Lung (tissue), 12 donors: ENCODE results near the gene ZBED2. TPM values are rescaled to one million over a fixed set of nuclear protein-coding genes. Genes with fewer than 3 reads are reported as not detected.

ENCODE experiments used
- ATAC-seq: fragments of 200-7000 bp; cut with Tn5 transposase; one replicate; pipeline ENCODE4 v1.9.1; 2020; ENCODE audit warnings: moderate number of reproducible peaks; ENCODE audit not compliant: insufficient read depth, low FRiP score
- DNase-seq, 3 donors: peaks; one replicate each; pipeline ENCODE4 v3.0.0-alpha.2; 2013 to 2017
- H3K27ac ChIP-seq, 2 donors: one replicate each; pipeline ENCODE4 v1.5.1; 2013; ENCODE audit warnings: mild to moderate bottlenecking in 2 of 2, moderate library complexity in 2 of 2, control low read depth in 1 of 2, inconsistent platforms in 1 of 2, low read depth in 1 of 2, low read length in 1 of 2
- H3K27me3 ChIP-seq, 3 donors: one replicate each; pipeline ENCODE4 v1.5.1; 2013; ENCODE audit warnings: low read length in 2 of 3; ENCODE audit not compliant: control insufficient read depth in 3 of 3, insufficient read depth in 3 of 3
- H3K36me3 ChIP-seq, 4 donors: one replicate each; pipeline ENCODE4 v1.5.1; 2013; ENCODE audit warnings: low read length in 4 of 4, mild to moderate bottlenecking in 1 of 4, moderate library complexity in 1 of 4; ENCODE audit not compliant: control insufficient read depth in 4 of 4, insufficient read depth in 4 of 4
- H3K4me1 ChIP-seq, 5 donors: one replicate each; pipeline ENCODE4 v1.5.1; 2013; ENCODE audit warnings: low read length in 5 of 5, mild to moderate bottlenecking in 2 of 5, moderate library complexity in 1 of 5; ENCODE audit not compliant: control insufficient read depth in 5 of 5, insufficient read depth in 5 of 5
- H3K4me3 ChIP-seq: one replicate; pipeline ENCODE4 v1.5.1; 2013; ENCODE audit warnings: mild to moderate bottlenecking, control low read depth, moderate library complexity
- H3K9ac ChIP-seq, 2 donors: one replicate each; pipeline ENCODE4 v1.5.1; 2013; ENCODE audit warnings: low read length in 2 of 2, control low read depth in 1 of 2; ENCODE audit not compliant: insufficient read depth in 1 of 2
- H3K9me3 ChIP-seq, 4 donors: one replicate each; pipeline ENCODE4 v1.5.1; 2013; ENCODE audit warnings: low read length in 3 of 4, mild to moderate bottlenecking in 1 of 4, moderate library complexity in 1 of 4; ENCODE audit not compliant: control insufficient read depth in 4 of 4, insufficient read depth in 3 of 4
- CTCF ChIP-seq: IDR thresholded peaks from 2 replicates; pipeline ENCODE4 v1.5.1; 2012; ENCODE audit warnings: mild to moderate bottlenecking; ENCODE audit errors: control extremely low read depth, extremely low read depth
- WGBS, 2 donors: extraction: QIAGEN DNeasy Blood & Tissue Kit; methylation state at CpG; one replicate each; pipeline ENCODE4 v1.1.7; 2013; 5-methylcytosine and 5-hydroxymethylcytosine counted together
- polyA plus RNA-seq, 2 donors: library from polyadenylated mRNA; stranded (reverse); fragments of 200-250 nt; gene quantifications; one replicate each; pipeline ENCODE4 v1.2.1, GENCODE V29; 2013
- total RNA-seq, 2 donors: library from RNA; depleted of rRNA in 1 of 2; stranded (reverse); fragments of >200 nt in 1 of 2; gene quantifications; one replicate each; pipeline ENCODE4 v1.2.1, GENCODE V29; 2014 to 2021
- donor health status: control.
- donor health status: control.
- donor health status: Bipolar disorder and iron deficiency.
- donor health status: healthy.
- donor health status: DM: yes; HTN: yes; CAD: no.

ZBED2 gene
- total and polyA plus RNA-seq, 4 donors: 0.60 to 9.5 (median 5.7) TPM

DNA sequence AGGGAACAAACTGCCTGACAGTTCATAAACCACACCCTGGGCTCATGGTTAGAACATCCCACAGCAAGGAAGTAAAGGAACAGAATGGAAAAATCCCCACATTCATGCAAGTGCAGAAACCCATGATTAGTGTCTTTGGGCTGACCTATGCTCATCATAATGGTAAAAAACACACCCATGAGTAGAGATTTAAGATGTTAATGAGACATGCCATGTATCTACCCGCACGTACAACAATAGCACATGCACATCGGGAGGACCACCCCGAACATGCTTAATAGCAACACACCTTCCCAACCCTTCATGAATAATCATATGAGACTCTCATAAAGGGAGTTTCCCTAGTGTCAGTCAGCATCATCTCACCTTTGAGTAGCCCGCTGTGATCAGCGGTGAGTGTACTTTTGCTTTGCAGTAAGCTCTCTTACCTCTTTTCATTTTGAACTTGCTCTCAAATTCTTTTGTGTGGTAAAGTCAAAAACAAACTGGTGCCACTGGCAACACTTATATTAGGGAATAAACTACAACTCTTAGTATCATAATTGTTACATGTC lies 23.2 kb downstream of the ZBED2 start:
- ATAC-seq: no peak
- WGBS, 2 donors: 93 to 94% methylated on average over 6 of the region's 6 CpGs
- no peak overlapping the region for H3K9ac ChIP-seq
- no peak for DNase-seq
- H3K4me1 ChIP-seq: no peaks in the 10 kb centered on the region
- no peaks in the 10 kb centered on the region for H3K9me3 ChIP-seq
- TF ChIP-seq CTCF: no peak
- H3K27me3 ChIP-seq: no peaks in the 10 kb centered on the region
- H3K36me3 ChIP-seq: no peaks in the 10 kb centered on the region
- H3K27ac ChIP-seq: no peak overlapping the region
- no peak overlapping the region for H3K4me3 ChIP-seq

DNA sequence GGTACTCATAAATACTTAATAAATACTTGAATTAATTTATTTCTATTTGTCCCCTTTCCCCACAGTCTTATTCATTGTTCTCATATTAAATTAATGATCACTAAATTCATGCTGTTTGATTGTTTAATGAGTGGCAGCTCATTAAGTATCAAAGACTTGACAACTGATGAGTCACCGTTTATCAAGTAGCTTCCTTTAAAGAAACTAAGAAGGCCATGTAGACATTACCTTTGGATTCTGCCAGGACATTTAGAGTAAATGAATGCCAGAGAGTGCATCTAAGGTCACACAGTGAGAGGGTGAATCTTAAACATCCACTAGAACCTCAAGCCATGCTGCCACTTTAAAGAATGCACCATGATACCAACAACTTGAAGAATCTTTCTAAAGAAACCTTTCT lies 23.9 kb downstream of the ZBED2 start:
- Histone ChIP-seq H3K4me3 (no peak overlapping the region), H3K36me3 (no peaks in the 10 kb centered on the region), H3K4me1 (no peaks in the 10 kb centered on the region), H3K27me3 (no peaks in the 10 kb centered on the region), H3K27ac (no peak overlapping the region), H3K9ac (no peak overlapping the region), H3K9me3 (no peaks in the 10 kb centered on the region)
- no peak for TF ChIP-seq CTCF
- ATAC-seq (no peak), DNase-seq (no peak)
- 78 to 90% methylated on average over 1 of the region's 1 CpG for WGBS, 2 donors

- Histone ChIP-seq H3K4me1 (no peaks in the 10 kb centered on the region), H3K9me3 (no peaks in the 10 kb centered on the region), H3K4me3 (no peak overlapping the region), H3K36me3 (no peaks in the 10 kb centered on the region), H3K27me3 (no peaks in the 10 kb centered on the region), H3K27ac (no peak overlapping the region), H3K9ac (no peak overlapping the region)
- TF ChIP-seq CTCF: no peak
- 91 to 95% methylated on average over 12 of the region's 12 CpGs for WGBS, 2 donors
- no peak for ATAC-seq
- no peak for DNase-seq
Measured at GRCh38 chr3:111570404-111571030, 24.6 kb downstream of the ZBED2 start.

- Histone ChIP-seq H3K9ac (no peak overlapping the region), H3K4me3 (no peak overlapping the region), H3K36me3 (no peaks in the 10 kb centered on the region), H3K27me3 (no peaks in the 10 kb centered on the region), H3K9me3 (no peaks in the 10 kb centered on the region), H3K4me1 (no peaks in the 10 kb centered on the region), H3K27ac (no peak overlapping the region)
- DNase-seq: no peak
- TF ChIP-seq CTCF: no peak
- ATAC-seq: no peak
Measured at GRCh38 chr3:111568911-111569310, 26.2 kb downstream of the ZBED2 start.
